Gastroesophageal sphincter (tissue), 3 donors: ENCODE data around the gene BPNT1.

ENCODE experiments used
- POLR2A ChIP-seq, 2 donors: fragments of 450-650 bp; IDR thresholded peaks; one replicate each; pipeline ENCODE4 v1.6.1; 2017; ENCODE audit warnings: antibody characterized with exemption in 2 of 2, mild to moderate bottlenecking in 2 of 2, moderate library complexity in 1 of 2
- TF ChIP-seq, protein P1 (sequence below), 4 experiments: fragments of 200-600 bp in 2 of 4; fragments of 450-650 bp in 2 of 4; sonication (generic) in 1 of 4; IDR thresholded peaks; one replicate each; pipeline ENCODE4 v1.5.1; 2017 to 2019; ENCODE audit warnings: antibody characterized with exemption in 4 of 4, mild to moderate bottlenecking in 2 of 4, moderate library complexity in 2 of 4

DNA sequence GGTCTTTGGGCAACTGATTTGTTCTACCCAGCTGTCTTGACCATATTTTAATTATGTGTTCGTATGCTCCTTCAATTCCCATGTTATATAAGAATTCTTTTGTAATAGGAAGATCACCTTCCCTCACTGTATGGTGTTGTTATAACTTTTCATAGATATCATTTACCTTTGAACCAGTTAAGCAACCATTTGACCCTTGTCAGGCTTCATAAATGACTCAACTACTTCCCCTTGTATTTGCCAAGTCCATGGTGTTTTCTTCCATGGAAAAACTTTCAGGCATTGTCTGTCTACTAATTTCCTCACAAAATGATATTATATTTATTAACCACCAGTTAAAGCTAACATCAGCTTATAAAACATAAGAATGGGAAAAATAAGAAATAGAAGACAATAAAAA is 5.1 kb downstream of the BPNT1 start:
- TF ChIP-seq POLR2A (IDR thresholded peaks at IDR 0.05) = no peak
- TF ChIP-seq, protein P1, sequence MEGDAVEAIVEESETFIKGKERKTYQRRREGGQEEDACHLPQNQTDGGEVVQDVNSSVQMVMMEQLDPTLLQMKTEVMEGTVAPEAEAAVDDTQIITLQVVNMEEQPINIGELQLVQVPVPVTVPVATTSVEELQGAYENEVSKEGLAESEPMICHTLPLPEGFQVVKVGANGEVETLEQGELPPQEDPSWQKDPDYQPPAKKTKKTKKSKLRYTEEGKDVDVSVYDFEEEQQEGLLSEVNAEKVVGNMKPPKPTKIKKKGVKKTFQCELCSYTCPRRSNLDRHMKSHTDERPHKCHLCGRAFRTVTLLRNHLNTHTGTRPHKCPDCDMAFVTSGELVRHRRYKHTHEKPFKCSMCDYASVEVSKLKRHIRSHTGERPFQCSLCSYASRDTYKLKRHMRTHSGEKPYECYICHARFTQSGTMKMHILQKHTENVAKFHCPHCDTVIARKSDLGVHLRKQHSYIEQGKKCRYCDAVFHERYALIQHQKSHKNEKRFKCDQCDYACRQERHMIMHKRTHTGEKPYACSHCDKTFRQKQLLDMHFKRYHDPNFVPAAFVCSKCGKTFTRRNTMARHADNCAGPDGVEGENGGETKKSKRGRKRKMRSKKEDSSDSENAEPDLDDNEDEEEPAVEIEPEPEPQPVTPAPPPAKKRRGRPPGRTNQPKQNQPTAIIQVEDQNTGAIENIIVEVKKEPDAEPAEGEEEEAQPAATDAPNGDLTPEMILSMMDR (IDR thresholded peaks at IDR 0.05) = no peak
